IPS-20b (cell line): ENCODE measurements around the gene PDS5A.
"Not testable (repeated sequence)": the region's sequence is repeated elsewhere in the genome, so short reads cannot be mapped to it uniquely, and the experiment has no call there.

ENCODE experiments used
- H3K27ac ChIP-seq: one replicate; pipeline ENCODE4 v1.5.1; 2013; ENCODE audit warnings: low read length
- H3K27me3 ChIP-seq: 2 replicates; pipeline ENCODE4 v1.6.1; 2013; ENCODE audit warnings: mild to moderate bottlenecking, low read length, inconsistent platforms; ENCODE audit not compliant: insufficient read depth
- H3K36me3 ChIP-seq: 2 replicates; pipeline ENCODE4 v1.6.1; 2013; ENCODE audit warnings: low read depth, mild to moderate bottlenecking, inconsistent platforms, low read length, moderate library complexity; ENCODE audit not compliant: insufficient read depth
- H3K4me1 ChIP-seq: 2 replicates; pipeline ENCODE4 v1.6.1; 2013; ENCODE audit warnings: mild to moderate bottlenecking, control low read depth, inconsistent platforms, low read length, moderate library complexity; ENCODE audit not compliant: insufficient read depth
- H3K4me3 ChIP-seq: 2 replicates; pipeline ENCODE4 v1.5.1; 2013; ENCODE audit warnings: mild to moderate bottlenecking, low read length, inconsistent platforms
- H3K9ac ChIP-seq: 2 replicates; pipeline ENCODE4 v1.6.1; 2013; ENCODE audit warnings: low read depth, mild to moderate bottlenecking, inconsistent platforms, low read length, moderate library complexity
- H3K9me3 ChIP-seq: 2 replicates; pipeline ENCODE4 v1.6.1; 2013; ENCODE audit warnings: mild to moderate bottlenecking, low read depth, low read length, inconsistent platforms; ENCODE audit not compliant: insufficient read depth

PDS5A gene

DNA sequence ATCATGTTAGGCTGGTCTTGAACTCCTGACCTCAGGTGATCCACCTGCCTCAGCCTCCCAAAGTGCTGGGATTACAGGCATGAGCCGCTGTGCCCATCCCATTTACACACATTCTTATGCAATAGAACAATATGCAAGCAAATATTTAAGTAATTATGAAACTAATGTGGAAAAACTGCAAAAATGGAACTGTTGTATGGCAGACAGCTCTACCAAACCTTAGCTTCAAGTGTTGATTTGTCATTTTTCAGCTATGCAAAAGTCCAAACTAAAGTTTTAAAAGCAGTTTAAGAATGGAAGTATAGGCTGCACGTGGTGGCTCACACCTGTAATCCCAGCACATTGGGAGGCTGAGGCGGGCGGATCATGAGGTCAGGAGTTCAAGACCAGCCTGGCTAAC lies 11.7 kb upstream of the PDS5A start:
- not testable (repeated sequence) for H3K36me3 ChIP-seq, H3K9me3 ChIP-seq, H3K27me3 ChIP-seq, H3K9ac ChIP-seq, H3K27ac ChIP-seq, H3K4me3 ChIP-seq, H3K4me1 ChIP-seq

DNA sequence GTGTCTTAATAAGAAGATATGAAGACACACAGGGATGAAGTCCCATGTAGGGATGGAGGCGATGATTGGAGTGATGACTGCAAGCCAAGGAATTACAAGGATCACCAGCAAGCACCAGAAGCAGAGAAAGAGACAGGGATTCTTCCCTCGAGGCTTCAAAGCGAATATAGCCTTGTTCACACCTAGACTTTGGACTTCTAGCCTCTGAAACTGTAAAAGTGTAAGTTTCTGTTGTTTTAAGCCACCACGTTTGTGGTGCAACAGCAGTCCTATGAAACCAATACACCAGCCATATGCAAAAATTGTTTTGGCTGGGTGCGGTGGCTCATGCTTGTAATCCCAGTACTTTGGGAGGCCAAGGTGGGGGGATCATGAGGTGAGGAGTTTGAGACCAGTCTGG lies 9.8 kb upstream of the PDS5A start:
- H3K9me3 ChIP-seq, result no peaks in the 10 kb centered on the region
- H3K27me3 ChIP-seq, result no peaks in the 10 kb centered on the region
- H3K4me1 ChIP-seq, result no peaks in the 10 kb centered on the region
- H3K4me3 ChIP-seq, result no peak overlapping the region
- no peak overlapping the region for H3K27ac ChIP-seq
- H3K36me3 ChIP-seq, result no peaks in the 10 kb centered on the region
- no peak overlapping the region for H3K9ac ChIP-seq

DNA sequence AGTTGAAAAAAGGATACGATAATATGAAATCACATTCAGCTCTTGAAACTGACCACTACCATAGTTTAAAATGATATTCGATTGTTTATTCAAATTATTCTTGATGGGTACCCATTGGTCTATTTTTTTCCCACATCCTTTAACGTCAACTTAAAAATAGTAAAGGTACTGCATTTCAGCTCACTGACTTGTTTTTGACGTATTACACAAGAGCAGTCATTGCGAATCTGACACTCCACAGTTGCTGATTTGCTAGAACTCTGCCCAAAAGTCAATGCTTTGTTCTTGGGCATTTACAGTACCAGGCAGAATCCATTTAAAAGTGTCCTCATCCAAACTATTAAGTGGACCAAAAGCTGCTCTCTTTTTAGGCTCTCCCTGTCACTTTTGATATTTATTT lies 1.2 kb upstream of the PDS5A start:
- Histone ChIP-seq H3K36me3 (peaks cover 23% of the 10 kb centered on the region), H3K27me3 (no peaks in the 10 kb centered on the region), H3K9me3 (no peaks in the 10 kb centered on the region), H3K4me1 (peaks cover 10% of the 10 kb centered on the region), H3K27ac (no peak overlapping the region), H3K9ac (no peak overlapping the region), H3K4me3 (no peak overlapping the region)

- Histone ChIP-seq H3K36me3 (peaks cover 28% of the 10 kb centered on the region), H3K27ac (peak overlapping the region; percentile 76), H3K27me3 (no peaks in the 10 kb centered on the region), H3K9ac (peak overlapping the region; percentile 96; the same call in 1 of the 2 replicates), H3K4me1 (peaks cover 10% of the 10 kb centered on the region), H3K4me3 (peak overlapping the region; percentile 87), H3K9me3 (no peaks in the 10 kb centered on the region)
These were observed 666 bp upstream of the PDS5A start for GRCh38 chr4:39978378-39978775.

- Histone ChIP-seq H3K27me3 (no peaks in the 10 kb centered on the region), H3K27ac (peak overlapping the region; percentile 38), H3K4me3 (peak overlapping the region; percentile 87), H3K36me3 (peaks cover 35% of the 10 kb centered on the region), H3K9me3 (no peaks in the 10 kb centered on the region), H3K4me1 (peaks cover 10% of the 10 kb centered on the region), H3K9ac (peak overlapping the region; percentile 92)
These were observed 694 bp downstream of the PDS5A start for GRCh38 chr4:39976945-39977488.

- no peaks in the 10 kb centered on the region for H3K9me3 ChIP-seq
These were observed 1.4 kb downstream of the PDS5A start for GRCh38 chr4:39976141-39976944.

GRCh38 chr4:39975488-39976089 lies 2.1 kb downstream of the PDS5A start:
- peaks cover 15% of the 10 kb centered on the region for H3K4me1 ChIP-seq
- H3K9me3 ChIP-seq, result no peaks in the 10 kb centered on the region
- no peaks in the 10 kb centered on the region for H3K27me3 ChIP-seq
- peak overlapping the region; percentile 92; the same call in 1 of the 2 replicates for H3K9ac ChIP-seq
- peaks cover 38% of the 10 kb centered on the region for H3K36me3 ChIP-seq
- no peak overlapping the region for H3K27ac ChIP-seq
- peak overlapping the region; percentile 87 for H3K4me3 ChIP-seq

More at GRCh38 chr4:39976141-39976944, 1.4 kb downstream of the PDS5A start:
- Histone ChIP-seq H3K9ac (peak overlapping the region; percentile 92), H3K27ac (no peak overlapping the region), H3K36me3 (peaks cover 38% of the 10 kb centered on the region), H3K4me1 (peaks cover 10% of the 10 kb centered on the region), H3K4me3 (peak overlapping the region; percentile 87), H3K27me3 (no peaks in the 10 kb centered on the region)

DNA sequence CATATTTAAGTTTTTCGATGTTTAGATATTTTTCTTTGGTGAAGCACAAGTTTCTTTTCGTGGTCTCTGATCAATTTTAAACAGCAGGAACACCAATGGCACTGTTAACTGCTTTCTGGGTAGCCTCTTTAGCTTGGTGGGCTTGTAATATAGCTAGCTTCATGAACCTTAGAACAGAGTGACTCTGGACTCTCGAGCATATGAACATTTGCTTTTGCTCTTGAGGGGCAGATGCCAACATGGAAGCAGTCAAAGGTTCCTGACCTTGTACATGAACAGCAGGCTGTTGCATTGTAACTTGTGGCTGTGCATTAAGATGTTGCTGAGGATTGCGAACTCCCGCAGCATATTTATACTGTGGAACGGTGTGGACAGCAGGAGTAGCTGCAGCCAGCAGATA lies 4.7 kb downstream of the PDS5A start:
- H3K9me3 ChIP-seq, H3K27ac ChIP-seq, H3K4me3 ChIP-seq, H3K9ac ChIP-seq, H3K27me3 ChIP-seq: not testable (repeated sequence)
- H3K36me3 ChIP-seq, result peaks cover 48% of the 10 kb centered on the region
- H3K4me1 ChIP-seq, result peaks cover 14% of the 10 kb centered on the region

- Histone ChIP-seq H3K9ac (no peak overlapping the region; the same call in 1 of the 2 replicates), H3K4me3 (no peak overlapping the region), H3K27ac (no peak overlapping the region), H3K9me3 (no peaks in the 10 kb centered on the region), H3K4me1 (peaks cover 13% of the 10 kb centered on the region), H3K27me3 (no peaks in the 10 kb centered on the region), H3K36me3 (peaks cover 45% of the 10 kb centered on the region)
These were observed 6.8 kb downstream of the PDS5A start for GRCh38 chr4:39970671-39971640.

DNA sequence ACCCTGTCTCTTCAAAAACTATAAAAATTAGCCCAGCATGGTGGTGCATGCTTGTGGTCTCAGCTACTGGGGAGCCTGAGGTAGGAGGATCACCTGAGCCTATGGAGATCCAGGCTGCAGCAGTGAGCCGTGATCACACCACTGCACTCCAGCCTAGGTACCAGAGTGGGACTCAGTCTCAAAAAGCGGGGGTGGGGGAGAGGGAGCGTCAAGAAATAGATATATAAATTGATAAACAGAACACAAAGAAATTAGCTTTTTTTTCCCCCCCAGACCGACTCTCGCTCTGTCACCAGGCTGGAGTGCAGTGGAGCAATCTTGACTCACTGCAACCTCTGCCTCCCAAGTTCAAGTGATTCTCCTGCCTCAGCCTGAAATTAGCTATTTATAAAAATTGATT lies 14.1 kb downstream of the PDS5A start:
- Histone ChIP-seq H3K27me3 (no peaks in the 10 kb centered on the region), H3K27ac (no peak overlapping the region), H3K9ac (no peak overlapping the region), H3K4me3 (no peak overlapping the region), H3K9me3 (no peaks in the 10 kb centered on the region), H3K4me1 (no peaks in the 10 kb centered on the region), H3K36me3 (peaks cover 7% of the 10 kb centered on the region)

DNA sequence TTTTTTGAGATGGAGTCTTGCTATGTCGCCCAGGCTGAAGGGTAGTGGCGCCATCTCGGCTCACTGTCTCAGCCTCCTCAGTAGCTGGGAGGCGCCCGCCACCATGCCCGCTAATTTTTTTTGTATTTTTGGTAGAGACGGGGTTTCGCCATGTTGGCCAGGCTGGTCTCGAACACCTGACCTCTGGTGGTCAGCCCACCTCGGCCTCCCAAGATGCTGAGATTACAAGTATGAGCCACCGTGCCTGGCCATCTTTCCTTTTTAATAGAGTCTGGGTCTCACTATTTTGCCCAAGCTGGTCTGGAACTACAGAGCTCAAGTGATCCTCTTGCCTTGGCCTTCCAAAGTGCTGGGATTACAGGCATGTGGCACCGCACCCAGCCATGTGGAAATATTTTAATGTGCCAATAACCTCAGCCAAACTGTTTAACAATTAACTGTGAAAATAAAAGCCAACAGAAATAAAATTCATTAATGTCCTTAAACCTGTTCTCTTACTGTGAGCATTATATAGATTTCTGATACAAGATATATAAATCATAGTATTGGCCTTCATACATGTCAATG lies 16.3 kb downstream of the PDS5A start:
- H3K27ac ChIP-seq, result no peak overlapping the region
- no peak overlapping the region for H3K4me3 ChIP-seq
- no peaks in the 10 kb centered on the region for H3K4me1 ChIP-seq
- H3K9me3 ChIP-seq, result no peaks in the 10 kb centered on the region
- H3K9ac ChIP-seq, result no peak overlapping the region
- H3K27me3 ChIP-seq, result no peaks in the 10 kb centered on the region
- peaks cover 7% of the 10 kb centered on the region; the same call in 1 of the 2 replicates for H3K36me3 ChIP-seq
